KOPT-K1 (cell line): ENCODE results near the gene CAND2.

ENCODE experiments used
- H3K27ac ChIP-seq: fragments of 200-600 bp; sonication (generic); 2 replicates; pipeline ENCODE4 v1.5.1; 2016; ENCODE audit warnings: antibody characterized with exemption, mild to moderate bottlenecking, low read depth, low read length; ENCODE audit not compliant: poor library complexity, severe bottlenecking
- H3K36me3 ChIP-seq: fragments of 200-600 bp; sonication (generic); 2 replicates; pipeline ENCODE4 v1.5.1; 2017; ENCODE audit warnings: antibody characterized with exemption, mild to moderate bottlenecking, low read length, moderate library complexity; ENCODE audit not compliant: insufficient read depth
- H3K9me3 ChIP-seq: fragments of 200-600 bp; sonication (generic); 2 replicates; pipeline ENCODE4 v1.5.1; 2017; ENCODE audit warnings: antibody characterized with exemption, low read length, mild to moderate bottlenecking; ENCODE audit not compliant: insufficient read depth, poor library complexity, severe bottlenecking

Gene CAND2

DNA sequence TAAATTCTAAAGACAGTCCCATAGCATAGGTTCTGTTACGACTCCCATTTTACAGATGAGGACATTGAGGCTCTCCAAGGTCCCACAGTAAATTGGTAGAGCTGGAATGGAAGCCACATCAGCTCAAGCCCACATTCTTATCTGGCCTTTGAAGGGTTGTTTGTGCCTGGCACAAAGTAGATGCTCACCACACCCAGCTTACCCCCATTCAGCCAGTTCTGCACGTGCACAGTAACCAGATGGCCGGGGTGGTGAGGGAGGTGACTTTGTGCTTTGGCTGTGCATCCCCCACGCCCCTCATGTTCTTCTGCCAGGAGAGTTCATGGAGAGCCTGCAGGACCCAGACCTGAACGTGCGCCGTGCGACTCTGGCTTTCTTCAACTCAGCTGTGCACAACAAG lies 28.7 kb downstream of the CAND2 start:
- H3K9me3 ChIP-seq = no peaks in the 10 kb centered on the region
- 0 out of 2 replicates have a peak, but pooled peaks cover under 1% of the 10 kb centered on the region for H3K36me3 ChIP-seq
- H3K27ac ChIP-seq = no peak overlapping the region

DNA sequence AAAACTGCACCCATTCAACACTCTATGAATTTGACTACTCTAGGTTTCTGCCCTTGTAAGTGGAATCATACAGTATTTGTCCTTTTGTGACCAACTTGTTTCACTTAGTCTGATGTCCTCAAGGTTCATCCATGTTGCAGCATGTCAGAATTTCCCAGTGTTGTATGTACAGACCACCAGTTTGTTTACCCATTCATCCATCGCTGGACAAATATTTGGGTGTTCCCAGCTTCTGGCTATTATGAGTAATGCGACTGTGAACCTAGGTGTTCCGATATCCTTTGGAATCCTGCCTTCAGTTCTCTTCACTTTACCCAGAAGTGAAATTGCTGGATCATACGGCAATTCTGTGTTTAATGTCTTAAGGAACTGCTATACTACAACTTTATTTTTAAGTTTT lies 32.3 kb downstream of the CAND2 start:
- H3K9me3 ChIP-seq = no peaks in the 10 kb centered on the region
- H3K36me3 ChIP-seq = peaks cover 36% of the 10 kb centered on the region
- H3K27ac ChIP-seq = no peak overlapping the region

DNA sequence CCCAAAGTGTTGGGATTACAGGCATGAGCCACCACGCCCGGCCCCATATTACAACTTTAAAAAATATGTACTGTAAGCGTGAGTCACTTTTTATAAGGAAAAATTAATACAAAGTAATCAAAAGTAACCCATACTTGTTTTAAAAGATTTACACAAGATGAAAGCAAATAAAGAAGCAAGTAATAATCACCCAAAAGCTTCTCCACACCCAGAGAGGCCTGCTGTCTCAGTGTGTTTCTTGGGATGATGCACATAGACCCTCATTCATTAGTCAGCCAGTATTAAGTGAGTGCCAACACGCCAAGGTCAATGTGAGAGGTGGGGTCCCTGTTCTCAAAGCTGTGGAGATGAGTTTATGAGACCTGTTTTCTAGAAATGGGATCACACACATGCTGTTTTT lies 32.9 kb downstream of the CAND2 start:
- H3K9me3 ChIP-seq = no peaks in the 10 kb centered on the region
- peaks cover 43% of the 10 kb centered on the region for H3K36me3 ChIP-seq
- H3K27ac ChIP-seq = no peak overlapping the region

DNA sequence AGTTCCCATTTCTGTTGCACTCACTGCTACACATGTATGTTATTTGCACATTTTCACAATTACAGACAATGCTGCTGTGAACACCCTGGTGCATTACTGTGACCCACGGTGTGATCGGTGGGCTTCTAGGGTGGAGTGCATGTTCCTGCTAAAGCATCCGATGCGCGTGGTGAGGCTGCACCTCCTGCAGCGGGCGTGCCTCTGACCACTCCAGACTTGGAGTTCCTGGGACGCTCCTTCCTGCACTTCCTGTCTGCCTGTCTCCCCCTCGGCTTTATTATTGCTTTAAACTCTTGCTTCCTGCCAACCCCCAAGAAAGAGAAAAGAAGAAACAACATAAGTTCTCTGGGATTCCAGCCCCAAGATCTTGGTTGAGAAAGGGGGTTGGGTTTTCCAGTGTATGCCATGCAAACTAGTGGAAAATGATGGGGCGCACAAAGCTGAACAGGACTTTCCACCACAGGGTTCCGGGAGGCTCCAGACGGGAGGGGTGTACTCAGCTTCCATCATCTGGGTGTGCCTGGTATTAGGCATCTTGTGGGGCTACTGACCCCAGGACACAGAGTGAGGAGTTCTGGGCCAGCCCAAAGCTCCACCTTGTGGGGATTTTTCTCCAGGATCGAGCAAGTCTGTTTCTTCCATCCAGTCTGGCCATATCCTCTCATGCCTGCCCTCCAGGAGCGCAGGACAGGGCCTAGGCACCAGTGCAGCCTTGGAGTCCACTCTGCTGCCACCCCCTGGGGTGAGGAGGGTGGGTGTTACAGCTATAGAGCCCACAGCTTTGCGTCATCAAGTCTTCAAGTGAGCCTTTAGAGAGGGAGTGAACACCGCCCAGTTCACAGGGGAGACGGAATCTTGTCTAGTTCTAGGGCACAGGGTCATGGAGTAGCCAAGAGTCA lies 33.7 kb downstream of the CAND2 start:
- Histone ChIP-seq H3K9me3 (no peaks in the 10 kb centered on the region), H3K27ac (no peak overlapping the region), H3K36me3 (peaks cover 50% of the 10 kb centered on the region)

DNA sequence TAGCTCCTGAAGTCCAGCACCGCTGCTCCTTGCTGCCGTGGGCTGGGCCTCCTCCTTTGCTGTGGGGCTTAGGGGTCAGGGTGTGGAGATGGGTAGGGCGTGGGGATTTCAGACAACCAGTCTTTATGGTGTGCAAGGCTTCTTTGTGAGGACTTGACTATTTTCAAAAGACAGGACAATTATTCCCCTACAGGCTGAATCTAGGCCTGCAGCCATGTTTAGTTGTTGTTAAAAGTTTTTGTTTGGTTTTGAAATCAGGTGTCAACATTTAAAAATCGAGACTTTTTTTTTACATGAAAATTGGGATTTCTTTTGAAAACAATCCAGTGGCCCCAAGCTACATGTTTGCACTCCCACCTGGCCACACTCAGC lies 34.3 kb downstream of the CAND2 start:
- Histone ChIP-seq H3K36me3 (peaks cover 57% of the 10 kb centered on the region), H3K9me3 (no peaks in the 10 kb centered on the region), H3K27ac (no peak overlapping the region)

DNA sequence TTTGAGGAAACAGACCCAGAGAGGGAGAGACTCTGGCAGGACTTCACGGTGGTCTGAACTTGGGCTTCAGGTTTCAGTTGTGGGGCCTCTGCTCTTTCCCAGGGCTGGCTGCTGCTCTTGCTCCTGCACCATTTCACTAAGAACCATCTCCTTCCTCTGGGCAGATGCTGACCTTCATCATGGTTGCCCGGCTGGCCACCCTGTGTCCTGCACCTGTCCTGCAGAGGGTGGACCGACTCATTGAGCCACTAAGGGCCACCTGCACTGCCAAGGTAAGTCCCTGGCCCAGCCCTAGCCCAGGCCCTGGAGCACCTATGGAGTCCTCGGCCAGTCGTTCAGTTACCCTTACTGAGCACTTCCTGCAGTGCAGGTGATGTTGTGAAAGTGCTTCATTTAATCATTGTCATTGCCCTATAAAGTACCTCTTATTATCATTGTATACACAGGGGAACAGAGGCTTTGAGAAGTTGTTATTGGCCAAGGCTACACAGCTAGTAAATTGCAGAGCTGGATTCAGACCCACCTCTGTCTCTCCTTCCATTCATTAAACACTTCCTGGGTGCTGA lies 34.9 kb downstream of the CAND2 start:
- H3K9me3 ChIP-seq = no peaks in the 10 kb centered on the region
- H3K27ac ChIP-seq = no peak overlapping the region
- H3K36me3 ChIP-seq = peaks cover 63% of the 10 kb centered on the region

DNA sequence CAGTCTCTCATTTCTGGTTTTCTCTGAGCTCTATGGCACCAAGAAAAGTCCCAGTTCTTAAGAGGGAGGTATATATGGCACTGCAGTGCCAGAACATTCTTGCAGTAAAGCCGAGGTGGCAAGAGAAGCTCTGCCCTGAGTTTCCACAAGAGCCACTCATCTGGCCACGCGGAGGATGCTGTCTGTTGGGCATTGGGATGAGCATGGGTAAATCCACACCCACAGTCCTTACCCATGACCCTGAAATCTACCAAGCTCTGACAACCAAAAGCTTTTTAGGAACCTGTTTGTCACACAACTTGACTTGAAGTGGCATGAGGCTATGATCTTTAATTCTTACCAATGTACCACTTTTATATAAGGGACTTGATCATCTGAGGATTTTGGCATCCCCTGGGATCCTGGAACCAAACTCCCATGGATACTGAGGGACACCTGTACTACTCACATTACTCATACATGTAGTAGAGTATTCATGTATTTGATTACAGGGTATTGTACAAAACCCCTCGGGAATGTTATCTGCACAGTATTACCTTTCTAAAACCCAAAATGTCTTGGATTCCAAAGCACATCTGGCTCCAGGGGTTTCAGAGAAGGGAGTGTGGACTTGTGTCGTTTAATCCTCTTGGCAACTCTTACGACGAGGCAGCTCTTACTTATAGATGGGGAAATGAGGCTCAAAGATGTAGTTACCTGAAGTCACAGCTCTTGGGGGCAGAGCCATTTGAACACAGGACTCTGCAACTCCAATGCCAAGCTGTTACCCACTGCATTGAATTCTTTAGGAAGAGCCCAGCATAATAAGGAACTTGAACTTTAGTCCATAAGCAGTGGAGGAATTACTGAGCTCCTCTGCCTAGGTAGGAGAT lies 36.1 kb downstream of the CAND2 start:
- peaks cover 75% of the 10 kb centered on the region for H3K36me3 ChIP-seq
- no peak overlapping the region for H3K27ac ChIP-seq
- H3K9me3 ChIP-seq = no peaks in the 10 kb centered on the region

DNA sequence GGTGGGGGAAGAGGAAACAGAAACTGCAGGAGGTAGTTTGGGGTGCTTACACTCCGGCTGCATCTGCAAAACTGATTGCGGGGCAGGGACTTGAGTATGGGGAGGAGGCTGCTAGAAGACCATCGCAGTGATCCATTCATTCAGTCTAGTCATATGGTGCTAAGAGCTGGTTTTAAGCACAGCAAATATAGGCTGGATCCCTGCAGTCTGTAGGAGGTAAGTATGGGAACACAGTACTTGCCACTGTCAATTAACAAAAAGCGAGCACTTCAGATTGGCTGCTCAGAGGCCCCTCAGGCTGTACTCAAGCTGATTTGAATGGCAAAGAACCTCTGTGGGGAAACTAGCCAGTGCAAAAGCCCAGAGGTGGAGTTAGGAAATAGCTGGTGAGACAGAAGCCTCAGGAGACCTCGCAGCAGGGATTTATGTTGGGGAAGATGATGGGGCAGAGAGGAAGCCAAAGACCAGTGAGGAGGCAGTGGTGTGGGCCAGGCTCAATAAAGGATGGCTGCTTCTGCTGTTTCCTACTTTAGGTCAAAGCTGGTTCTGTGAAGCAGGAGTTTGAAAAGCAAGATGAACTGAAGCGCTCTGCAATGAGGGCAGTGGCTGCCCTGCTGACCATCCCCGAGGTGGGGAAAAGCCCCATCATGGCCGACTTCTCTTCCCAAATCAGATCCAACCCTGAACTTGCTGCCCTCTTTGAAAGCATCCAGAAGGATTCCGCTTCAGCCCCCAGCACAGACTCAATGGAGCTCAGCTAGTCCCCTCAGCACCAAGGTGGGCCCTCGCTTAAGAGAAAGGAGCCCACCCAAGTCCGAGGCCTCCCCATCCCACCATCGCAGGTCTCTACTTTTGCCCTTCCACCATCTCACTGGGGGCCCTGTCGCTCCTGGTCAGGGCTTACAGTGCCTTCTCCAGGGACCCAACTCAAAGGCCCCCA lies 37.0 kb downstream of the CAND2 start:
- Histone ChIP-seq H3K9me3 (no peaks in the 10 kb centered on the region), H3K27ac (no peak overlapping the region), H3K36me3 (peaks cover 84% of the 10 kb centered on the region)

DNA sequence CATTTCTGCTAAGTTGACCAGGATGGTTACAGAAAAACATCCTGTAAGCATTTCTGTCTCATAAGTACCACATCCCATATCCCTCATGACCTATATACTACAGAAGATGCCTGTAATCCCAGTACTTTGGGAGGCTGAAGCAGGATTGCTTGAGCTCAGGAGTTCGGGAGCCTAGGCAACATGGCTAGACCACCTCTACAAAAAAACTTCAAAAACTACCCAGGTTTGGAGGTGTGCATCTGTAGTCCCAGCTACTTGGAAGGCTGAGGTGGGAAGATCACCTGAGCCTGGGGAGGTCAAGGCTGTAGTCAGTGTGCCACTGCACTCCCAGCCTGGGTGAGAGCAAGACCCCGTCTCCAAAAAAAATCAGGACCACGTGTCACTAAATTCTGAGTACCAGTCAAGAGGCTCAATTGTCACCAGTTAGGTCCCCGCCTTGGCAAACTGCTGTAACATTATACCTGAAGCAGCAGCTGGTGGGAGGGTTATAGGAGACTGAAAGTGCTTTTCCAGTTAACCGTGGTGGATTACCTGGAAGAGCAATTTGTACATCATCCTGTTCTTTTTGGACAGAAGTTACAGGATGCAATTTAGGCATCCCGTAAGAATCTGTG lies 38.7 kb downstream of the CAND2 start:
- Histone ChIP-seq H3K36me3 (peaks cover 100% of the 10 kb centered on the region), H3K9me3 (no peaks in the 10 kb centered on the region), H3K27ac (no peak overlapping the region)

DNA sequence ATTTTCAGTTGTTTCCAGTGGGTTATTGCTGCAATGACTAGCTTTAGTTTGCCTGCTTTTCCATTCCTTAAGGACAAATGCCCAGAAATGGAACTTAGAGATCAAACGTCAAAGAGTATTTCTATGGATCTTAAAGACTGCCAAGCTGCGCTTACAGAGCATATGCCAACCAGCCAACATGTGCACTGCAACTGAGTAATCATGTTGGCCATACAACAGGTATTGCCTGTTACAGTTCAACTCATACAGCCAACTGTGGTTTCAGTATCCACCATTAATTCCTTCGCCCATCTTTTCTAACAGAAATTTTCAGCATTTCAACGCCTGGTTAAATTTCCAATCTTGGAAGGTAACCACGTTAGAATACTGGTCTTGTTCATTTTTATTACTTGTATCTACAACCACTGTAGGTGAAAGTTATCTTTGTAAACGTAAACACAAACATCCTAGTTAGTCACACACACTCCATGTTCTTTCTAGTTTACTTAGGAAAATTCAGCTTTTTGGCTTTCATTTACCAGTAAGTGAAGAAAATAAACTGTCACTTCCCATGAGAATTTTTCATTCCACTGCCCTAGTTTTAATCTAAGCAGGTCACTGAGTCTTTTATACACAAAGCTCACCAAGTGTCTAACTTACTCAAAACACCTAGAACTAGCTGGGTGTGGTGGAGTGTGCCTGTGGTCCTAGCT lies 41.0 kb downstream of the CAND2 start:
- Histone ChIP-seq H3K36me3 (peaks cover 84% of the 10 kb centered on the region), H3K9me3 (no peaks in the 10 kb centered on the region), H3K27ac (no peak overlapping the region)

DNA sequence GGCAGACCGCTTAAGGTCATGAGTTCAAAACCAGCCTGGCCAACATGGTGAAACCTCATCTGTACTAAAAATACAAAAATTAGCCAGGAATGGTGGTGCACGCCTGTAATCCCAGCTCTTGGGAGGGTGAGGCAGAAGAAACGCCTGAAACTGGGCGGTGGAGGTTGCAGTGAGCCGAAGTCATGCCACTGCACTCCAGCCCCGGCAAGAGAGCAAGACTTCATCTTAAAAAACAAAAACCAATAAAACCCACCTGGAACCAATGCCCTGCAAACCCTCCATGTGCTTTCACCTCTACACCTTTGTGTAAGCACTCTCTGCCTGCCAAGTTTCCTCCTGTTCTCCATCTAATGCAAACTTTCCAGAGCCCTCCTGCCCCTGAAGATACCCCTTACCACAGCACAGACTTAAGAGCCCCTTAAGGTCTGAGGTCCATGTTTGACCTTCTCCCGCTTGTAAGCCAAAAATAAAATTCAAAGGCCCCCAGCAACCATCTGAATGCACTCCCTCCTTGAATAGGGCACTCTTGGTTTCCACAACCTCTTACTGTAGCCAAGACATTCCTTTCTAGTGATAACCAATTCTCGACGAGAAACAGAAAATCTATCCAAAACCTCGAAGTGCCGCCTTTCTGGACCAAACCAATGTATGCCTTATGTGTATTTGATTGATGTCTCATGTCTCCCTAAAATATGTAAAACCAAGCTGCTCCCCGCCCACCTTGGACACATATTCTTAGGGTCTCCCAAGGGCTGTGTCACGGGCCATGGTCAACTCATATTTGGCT lies 41.9 kb downstream of the CAND2 start:
- no peak overlapping the region for H3K27ac ChIP-seq
- H3K36me3 ChIP-seq = peaks cover 74% of the 10 kb centered on the region
- no peaks in the 10 kb centered on the region for H3K9me3 ChIP-seq

DNA sequence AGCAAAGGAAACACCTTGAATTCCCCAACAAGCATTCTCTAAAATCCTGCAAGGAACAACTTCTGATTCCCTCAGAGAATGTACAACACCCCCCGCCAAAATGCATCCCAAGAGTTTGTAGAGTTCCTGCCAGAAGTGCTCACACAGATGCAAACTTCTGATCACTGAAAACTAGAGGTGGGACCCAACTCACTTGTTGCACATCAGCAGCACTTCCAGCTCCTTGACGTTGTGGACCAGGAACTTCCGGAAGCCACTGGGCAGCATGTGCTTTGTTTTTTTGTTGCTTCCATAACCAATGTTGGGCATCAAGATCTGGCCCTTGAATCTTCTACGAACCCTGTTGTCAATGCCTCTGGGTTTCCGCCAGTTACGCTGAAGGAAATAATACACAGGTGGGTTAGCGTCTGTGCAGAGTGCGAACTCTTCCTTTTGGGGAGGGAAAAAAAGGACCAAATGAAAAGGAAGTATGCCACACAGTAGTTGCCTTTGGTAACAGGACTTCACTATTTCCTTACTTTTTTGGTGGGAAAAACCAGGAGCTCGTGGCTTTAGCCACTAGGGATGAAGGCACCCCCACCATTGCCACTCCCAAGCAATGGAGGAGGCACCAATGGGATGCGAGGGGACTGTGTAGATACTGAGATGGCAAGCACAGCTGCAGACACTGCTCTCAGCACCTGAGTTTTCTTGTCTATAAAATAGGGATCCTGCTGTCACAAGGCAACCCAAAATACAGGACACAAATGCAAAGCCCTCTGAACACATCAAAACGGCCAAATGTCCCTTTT lies 42.9 kb downstream of the CAND2 start:
- H3K27ac ChIP-seq = peak overlapping the region; percentile 74
- H3K9me3 ChIP-seq = no peaks in the 10 kb centered on the region
- peaks cover 64% of the 10 kb centered on the region for H3K36me3 ChIP-seq
